Measurements from ENCODE around the gene CYP2F1.

CYP2F1 gene

GRCh38 chr19:41172297-41173164 is 58.3 kb downstream of the CYP2F1 start:
- in situ Hi-C loops (cut with MboI; ENCODE audit: low sequenced_read_pairs) = no loop called here

GRCh38 chr19:41174297-41174928 is 60.2 kb downstream of the CYP2F1 start:
- in situ Hi-C loops (cut with MboI; ENCODE audit: low sequenced_read_pairs) = no loop called here

DNA sequence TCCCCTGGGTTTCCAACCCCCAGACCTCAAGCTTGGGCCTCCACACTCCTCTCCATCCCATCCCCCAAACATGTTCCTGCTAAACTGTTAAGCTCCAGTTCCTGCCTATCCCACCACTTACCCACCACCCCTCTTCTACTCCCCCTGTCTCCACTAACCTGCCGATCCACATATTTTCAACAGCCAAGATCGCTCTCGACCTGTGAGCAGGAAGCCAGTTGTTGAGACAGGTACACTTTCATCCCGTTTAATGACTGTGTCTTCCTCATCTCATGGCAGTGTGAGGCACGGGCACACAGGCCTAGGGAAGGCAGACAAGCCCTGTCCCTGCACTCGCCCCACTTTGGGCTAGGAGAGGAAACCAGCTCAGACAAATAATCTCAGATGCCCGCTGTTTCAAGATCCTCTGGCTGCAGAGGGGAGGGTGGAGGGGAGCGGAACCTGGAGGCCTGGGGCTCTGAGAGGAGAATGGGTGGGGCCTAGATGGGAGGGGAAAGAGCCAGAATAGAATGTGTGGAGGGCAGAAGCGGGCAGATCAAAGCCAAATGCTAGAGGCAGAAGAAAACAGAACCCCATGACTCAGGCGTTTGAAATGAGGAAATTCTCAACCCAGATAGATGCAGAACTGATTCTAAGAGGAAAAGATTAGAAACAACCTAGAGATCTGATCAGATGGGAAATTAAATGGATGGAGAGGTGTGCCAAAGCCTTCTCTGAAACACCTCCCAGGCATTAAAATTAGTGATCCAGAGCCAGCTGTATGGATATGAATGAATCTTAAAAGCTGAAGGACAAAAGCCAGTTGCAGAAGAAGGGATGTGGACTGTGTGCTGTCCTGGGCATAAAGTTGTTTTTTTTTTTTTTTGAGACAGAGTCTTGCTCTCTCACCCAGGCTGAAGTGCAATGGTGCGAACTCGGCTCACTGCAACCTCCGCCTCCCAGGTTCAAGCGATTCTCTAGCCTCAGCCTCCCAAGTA is 61.9 kb downstream of the CYP2F1 start:
- in situ Hi-C loops (cut with MboI; ENCODE audit: low sequenced_read_pairs) = no loop called here
